GM10266 (cell line): ENCODE results near the gene TRABD2B.

Experiments used
- DNase-seq: peaks from one replicate; pipeline ENCODE4 v3.0.0; 2012; ENCODE audit errors: extremely low spot score
- TF ChIP-seq, protein P1 (sequence below): IDR thresholded peaks from 2 replicates; pipeline ENCODE4 v1.5.1; 2012; ENCODE audit warnings: mild to moderate bottlenecking, low read depth; ENCODE audit not compliant: control insufficient read depth, insufficient read depth; ENCODE audit errors: missing control alignments

The TRABD2B gene

DNA sequence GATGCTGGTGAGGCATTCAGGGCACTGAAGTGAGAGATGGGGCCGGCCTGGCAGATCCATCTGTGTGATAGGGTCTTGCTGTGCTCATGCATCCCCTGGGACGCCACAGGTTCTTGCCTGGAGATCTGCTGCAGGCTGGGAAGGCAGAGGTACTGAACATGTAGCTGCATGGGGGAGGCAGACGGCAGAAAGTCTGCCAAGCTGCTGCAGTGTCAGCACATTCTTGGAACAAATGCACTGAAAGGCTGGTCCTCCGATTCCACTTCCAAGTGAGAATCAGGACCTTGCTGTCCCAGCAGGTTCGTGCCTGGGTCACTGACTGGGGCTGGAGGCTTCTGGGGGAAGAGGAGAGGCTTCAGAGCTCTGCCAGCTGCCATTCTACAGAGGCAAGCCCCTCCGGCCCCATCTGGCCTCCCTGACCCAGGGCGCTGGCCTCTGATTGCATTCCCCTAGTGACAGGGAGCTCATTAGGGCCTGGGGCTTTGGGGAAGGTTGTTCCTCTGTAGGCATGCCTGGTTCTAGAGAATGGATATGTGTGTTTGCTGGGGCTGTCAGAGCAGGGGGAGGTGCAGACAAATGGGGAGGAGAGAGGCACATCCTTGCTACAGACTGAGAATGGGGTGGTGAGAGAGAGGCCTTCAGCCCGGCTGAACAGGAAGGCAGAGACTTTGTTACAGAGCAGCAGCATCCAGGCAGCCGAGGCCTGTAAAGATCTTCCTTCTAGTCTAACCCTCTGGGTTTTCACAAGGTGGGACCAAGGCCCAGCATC lies 174.0 kb downstream of the TRABD2B start:
- TF ChIP-seq, protein P1, sequence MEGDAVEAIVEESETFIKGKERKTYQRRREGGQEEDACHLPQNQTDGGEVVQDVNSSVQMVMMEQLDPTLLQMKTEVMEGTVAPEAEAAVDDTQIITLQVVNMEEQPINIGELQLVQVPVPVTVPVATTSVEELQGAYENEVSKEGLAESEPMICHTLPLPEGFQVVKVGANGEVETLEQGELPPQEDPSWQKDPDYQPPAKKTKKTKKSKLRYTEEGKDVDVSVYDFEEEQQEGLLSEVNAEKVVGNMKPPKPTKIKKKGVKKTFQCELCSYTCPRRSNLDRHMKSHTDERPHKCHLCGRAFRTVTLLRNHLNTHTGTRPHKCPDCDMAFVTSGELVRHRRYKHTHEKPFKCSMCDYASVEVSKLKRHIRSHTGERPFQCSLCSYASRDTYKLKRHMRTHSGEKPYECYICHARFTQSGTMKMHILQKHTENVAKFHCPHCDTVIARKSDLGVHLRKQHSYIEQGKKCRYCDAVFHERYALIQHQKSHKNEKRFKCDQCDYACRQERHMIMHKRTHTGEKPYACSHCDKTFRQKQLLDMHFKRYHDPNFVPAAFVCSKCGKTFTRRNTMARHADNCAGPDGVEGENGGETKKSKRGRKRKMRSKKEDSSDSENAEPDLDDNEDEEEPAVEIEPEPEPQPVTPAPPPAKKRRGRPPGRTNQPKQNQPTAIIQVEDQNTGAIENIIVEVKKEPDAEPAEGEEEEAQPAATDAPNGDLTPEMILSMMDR, result no peak
- no peak for DNase-seq

DNA sequence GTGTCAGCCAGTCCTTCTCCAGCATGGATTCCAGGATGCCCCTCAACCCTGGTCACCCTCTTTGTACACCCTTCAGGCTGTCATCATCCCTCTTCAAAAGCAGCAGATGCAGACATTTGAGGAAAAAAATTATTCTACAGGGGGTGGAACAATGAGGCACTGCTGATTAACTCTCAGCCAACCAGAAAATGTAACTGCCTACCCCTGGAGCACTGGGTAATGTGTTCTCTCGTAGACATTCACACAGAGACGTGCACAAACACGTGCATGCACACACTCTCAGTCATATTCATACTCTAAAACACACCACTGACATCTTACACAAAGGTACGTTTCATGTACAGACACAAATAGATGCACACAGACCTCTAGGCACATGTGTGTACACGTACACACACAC lies 175.4 kb downstream of the TRABD2B start:
- TF ChIP-seq, protein P1, result no peak

DNA sequence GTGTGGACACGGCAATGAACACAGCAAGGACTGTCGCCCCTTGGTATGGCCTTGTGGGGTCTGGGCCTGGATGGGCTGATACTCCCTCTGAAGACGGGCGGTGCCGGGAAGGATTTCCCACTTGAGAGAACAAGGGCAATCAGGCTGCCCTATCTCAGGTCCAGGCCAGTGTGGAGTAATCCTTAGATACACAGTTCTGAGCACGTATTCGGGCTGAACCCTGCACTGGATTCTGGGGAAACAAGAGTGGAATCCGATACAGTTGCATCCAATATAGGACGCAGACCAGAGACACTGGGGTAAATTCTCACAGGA lies 177.7 kb downstream of the TRABD2B start:
- DNase-seq, result no peak
- TF ChIP-seq, protein P1, result no peak

More for the DNA sequence above, 175.4 kb downstream of the TRABD2B start:
- DNase-seq, result no peak

DNA sequence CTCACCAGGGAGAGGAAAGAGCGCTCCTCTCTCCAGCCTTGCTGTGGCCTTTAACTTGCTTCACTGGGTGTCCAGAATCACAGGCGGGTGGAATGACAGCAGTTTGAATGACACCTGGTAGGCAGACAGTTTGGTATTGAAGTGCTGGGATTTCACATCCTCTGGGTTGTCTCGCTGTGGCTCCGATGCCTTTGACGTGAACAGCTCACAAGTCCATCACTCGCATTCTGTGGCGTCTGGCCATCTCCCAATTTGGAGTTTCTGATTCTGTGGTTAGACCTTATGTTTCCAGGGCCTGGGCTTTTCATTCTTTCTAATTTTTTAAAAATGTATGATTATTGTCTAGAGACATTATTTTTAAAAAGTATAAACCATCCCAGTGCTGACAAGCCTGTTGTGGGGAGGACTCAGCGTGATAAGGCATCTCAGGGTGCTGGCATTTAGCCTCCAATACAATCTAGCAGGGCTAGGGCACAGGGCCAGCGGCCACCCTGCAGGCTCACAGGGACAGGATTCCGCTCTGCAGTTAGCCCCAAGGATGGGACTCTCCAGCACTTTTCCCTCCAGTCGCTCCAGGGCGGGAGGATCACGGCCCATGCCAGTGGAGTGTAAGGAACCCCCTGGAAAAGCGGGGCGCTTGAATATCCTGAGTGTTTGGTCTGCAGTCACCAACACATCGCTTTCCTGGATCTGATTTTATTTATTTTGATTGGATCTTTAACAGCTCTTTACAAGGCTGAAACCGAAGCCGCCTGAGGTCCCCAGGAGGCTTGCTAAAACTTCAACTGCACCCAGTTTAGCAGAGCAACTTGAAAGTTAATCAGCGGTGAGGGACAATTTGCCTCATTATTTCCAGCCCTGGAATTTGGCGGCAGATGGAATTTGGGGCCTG lies 178.3 kb downstream of the TRABD2B start:
- no peak for DNase-seq
- TF ChIP-seq, protein P1, result no peak

DNA sequence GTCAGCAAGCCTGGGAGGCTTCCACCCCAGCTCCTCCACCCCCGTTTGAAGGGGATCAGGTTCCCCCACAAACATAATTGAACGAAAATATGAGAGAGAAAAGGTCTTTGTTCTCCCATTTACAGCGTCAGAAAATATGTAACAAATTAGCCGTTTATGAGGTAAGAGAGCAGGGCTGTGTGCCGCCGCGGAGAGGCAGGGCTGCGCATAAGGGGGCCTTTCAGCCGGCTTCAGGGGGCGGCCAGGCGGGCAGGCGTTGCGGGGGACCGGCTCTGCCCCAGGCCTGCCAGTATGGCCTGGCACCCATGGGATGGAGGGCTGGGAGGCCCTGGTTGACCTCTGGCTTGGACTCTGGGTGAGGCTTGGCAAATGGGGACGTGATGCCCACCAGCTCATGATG lies 179.3 kb downstream of the TRABD2B start:
- TF ChIP-seq, protein P1, result no peak
- DNase-seq, result no peak

DNA sequence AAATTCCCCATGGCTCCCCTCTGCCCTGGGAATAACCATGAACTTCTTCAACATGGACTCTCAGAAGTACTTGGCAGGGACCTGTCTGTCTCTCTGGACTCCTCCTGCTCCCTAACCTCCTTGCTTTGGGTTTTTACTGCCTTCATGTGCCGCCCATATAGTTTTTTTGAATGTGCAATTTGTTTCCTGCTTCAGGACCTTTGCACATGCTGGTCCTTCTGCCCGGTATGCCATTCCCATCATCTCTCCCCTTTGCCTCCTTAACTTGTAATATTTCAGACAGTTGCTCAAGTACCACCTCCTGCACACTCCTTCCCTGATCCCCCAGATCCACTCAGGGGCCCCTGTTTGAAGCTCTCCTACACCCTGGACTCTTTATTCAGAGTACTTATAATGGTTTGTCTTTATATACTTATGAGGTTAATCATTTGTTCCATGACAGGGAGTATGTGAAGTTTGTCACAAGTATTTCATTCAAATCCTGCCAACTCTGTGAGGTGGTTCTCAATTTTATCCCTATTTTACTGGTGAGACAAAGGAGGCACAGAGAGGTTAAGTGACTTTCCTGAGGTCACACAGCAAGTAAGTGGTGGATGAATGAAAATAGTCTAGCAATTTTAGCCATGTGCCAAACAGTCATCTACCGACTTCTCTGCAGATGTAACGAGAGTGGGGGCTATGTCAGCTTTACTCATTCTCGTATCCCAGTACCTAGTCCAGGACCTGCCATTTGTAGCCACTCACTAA lies 180.7 kb downstream of the TRABD2B start:
- TF ChIP-seq, protein P1, result no peak
- no peak for DNase-seq
